IPS-18a (cell line): ENCODE data around the gene PHC1.
"Not testable (repeated sequence)": the region's sequence is repeated elsewhere in the genome, so short reads cannot be mapped to it uniquely, and the experiment has no call there.

Experiments
- H3K27ac ChIP-seq: one replicate; pipeline ENCODE4 v1.5.1; 2013; ENCODE audit warnings: low read length
- H3K27me3 ChIP-seq: one replicate; pipeline ENCODE4 v1.6.1; 2013; ENCODE audit warnings: mild to moderate bottlenecking, low read length; ENCODE audit not compliant: control insufficient read depth, insufficient read depth
- H3K36me3 ChIP-seq: one replicate; pipeline ENCODE4 v1.6.1; 2013; ENCODE audit warnings: low read depth, low read length; ENCODE audit not compliant: control insufficient read depth
- H3K4me1 ChIP-seq: one replicate; pipeline ENCODE4 v1.6.1; 2013; ENCODE audit warnings: low read depth, low read length; ENCODE audit not compliant: control insufficient read depth
- H3K4me3 ChIP-seq: one replicate; pipeline ENCODE4 v1.5.1; 2013; ENCODE audit warnings: low read length
- H3K9ac ChIP-seq: one replicate; pipeline ENCODE4 v1.6.1; 2013; ENCODE audit warnings: mild to moderate bottlenecking, low read length, moderate library complexity
- H3K9me3 ChIP-seq: one replicate; pipeline ENCODE4 v1.6.1; 2013; ENCODE audit warnings: low read depth, low read length; ENCODE audit not compliant: control insufficient read depth

PHC1 gene

DNA sequence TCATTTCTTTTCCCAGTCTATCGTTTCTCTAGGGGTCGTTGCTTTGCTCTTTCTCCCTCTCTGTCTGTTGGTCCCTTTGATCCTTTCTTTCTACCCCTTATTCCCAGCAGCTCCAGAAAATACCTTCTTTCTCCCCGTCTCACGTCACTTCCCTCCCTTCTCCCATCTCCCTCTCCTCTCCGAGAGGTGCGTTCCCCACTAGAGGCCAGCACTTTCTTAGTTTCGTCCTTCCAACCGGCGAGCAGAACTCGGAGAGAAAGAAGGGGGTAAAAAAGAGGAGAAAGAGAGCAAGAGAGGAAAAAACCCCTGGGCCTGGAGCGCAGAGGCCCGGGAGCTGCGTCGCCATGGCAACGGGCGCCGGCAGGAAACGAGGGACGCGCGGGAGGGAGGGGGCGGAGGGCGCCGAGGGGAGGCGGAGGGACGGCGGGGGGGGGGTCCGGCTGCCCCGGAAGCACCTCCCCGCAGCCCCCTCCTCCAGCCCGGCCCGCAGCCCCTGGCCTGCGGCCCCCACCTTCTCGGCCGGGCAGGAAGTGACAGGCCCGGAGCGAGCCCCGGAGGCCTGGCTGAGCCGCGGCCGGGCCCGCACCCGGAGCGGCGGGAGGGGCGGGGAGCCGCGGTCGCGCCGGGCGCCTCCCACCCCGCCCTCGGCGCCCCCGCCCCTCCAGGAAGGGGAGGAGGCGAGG lies at the start of gene PHC1:
Gene PHC1, plus strand, starts transcription at position 477 of the 683 bp plus-strand sequence. CDS start 3,169 bp downstream, outside the sequence.
- H3K4me3 ChIP-seq: peak within 1 kb of the TSS; percentile 89
- H3K36me3 ChIP-seq: peaks cover 21% of the 10 kb centered on the region
- H3K9me3 ChIP-seq, H3K27me3 ChIP-seq: not testable (repeated sequence)
- H3K4me1 ChIP-seq: peaks cover 45% of the 10 kb centered on the region
- peak within 1 kb of the TSS; percentile 99 for H3K9ac ChIP-seq
- H3K27ac ChIP-seq: peak within 1 kb of the TSS; percentile 98

DNA sequence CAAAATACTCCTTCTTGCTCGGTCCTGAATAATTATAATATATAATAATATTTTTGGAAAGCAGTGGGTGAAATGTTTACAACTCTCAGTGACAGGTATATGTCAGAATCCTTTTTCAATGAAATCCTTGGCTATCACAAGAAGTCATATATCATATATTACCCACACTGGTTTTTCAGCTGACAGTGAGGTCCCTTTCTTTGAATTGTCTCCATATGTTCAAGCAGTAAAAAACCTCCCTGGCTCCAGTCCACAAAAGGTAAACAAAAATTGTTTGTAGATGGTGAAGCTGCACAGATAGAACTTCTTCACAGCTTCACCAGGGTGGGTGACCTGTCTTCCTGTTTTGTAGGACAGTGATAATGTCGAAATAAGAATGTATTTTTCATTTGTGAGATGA lies 47.9 kb upstream of the PHC1 start:
- Histone ChIP-seq H3K36me3 (no peaks in the 10 kb centered on the region), H3K4me1 (no peaks in the 10 kb centered on the region)

DNA sequence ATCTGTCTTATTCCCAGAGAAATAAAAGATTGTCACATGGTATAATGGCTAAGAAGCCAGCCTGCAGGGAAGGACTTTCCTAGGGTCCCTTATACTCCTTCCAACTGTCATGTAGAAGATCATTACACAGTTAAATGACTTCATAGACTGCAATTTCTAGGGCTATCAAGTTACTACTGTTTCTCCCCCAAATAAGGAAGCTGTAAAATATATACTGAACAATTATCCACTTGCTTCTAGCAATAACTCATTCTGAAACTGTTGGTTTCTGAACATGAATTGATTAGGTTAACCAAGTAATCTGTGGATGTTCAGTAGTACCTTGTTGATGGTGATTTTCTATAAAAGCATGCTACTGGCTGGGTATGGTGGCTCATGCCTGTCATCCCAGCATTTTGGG lies 47.3 kb upstream of the PHC1 start:
- Histone ChIP-seq H3K4me1 (no peaks in the 10 kb centered on the region), H3K36me3 (no peaks in the 10 kb centered on the region), H3K27me3 (no peaks in the 10 kb centered on the region), H3K9ac (no peak overlapping the region), H3K9me3 (no peaks in the 10 kb centered on the region), H3K4me3 (no peak overlapping the region), H3K27ac (no peak overlapping the region)

More for the DNA sequence above, 47.9 kb upstream of the PHC1 start:
- Histone ChIP-seq H3K27me3 (no peaks in the 10 kb centered on the region), H3K9me3 (no peaks in the 10 kb centered on the region), H3K9ac (no peak overlapping the region), H3K27ac (no peak overlapping the region), H3K4me3 (no peak overlapping the region)

DNA sequence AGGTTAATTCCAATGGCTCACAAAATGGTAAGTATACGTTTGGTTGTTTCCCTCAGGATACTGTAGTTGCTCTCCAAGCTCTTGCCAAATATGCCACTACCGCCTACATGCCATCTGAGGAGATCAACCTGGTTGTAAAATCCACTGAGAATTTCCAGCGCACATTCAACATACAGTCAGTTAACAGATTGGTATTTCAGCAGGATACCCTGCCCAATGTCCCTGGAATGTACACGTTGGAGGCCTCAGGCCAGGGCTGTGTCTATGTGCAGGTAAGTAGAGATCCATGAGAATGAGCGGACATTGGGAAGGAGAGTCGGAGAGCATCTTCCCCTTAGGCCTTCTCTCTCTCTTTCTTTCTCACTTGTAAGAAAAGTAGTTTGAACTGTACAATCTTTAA lies 46.5 kb upstream of the PHC1 start:
- Histone ChIP-seq H3K9me3 (no peaks in the 10 kb centered on the region), H3K27ac (no peak overlapping the region), H3K36me3 (no peaks in the 10 kb centered on the region)

DNA sequence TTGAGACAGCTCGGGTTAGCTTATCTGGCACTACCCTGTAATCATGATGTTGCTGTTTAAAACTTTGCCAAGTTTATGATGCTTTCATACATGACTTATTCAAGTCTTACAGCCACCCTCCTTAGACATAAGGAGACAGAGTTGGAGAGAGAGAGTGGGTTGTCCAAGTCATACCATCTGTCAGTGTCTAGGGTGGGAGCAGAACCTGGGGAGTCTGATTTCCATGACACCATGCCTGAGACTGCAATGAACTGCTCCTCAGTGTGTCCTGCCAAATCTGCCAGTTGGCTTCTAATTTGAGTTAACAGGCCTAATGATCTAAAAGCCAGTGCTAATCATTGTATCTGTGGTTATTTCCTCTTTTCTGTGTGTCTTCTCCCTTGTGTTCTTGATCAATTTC lies 43.7 kb upstream of the PHC1 start:
- Histone ChIP-seq H3K9me3 (no peaks in the 10 kb centered on the region), H3K27me3 (no peaks in the 10 kb centered on the region), H3K4me1 (no peaks in the 10 kb centered on the region), H3K4me3 (no peak overlapping the region), H3K9ac (no peak overlapping the region), H3K27ac (no peak overlapping the region), H3K36me3 (no peaks in the 10 kb centered on the region)

More for the DNA sequence above, 46.5 kb upstream of the PHC1 start:
- Histone ChIP-seq H3K9ac (no peak overlapping the region), H3K4me3 (no peak overlapping the region), H3K27me3 (no peaks in the 10 kb centered on the region), H3K4me1 (no peaks in the 10 kb centered on the region)

DNA sequence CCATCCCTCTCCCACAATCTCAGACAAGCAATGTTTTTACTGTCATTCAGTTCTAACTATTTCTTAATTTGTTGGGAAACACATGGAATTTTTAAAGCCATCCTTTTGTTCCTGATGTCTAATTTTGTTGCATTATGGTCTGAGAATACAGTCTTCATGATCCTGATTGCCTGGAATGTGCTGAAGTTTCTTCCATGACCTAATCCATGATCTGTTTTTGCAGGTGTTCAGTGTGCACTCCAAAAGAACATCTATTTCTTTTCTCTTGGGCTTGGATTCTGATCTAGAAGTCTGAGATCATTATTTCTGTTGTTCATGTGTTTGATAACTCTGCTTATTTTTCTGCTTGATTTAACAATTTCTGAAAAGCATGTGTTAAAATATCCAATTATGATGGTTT lies 43.2 kb upstream of the PHC1 start:
- Histone ChIP-seq H3K27ac (no peak overlapping the region), H3K27me3 (no peaks in the 10 kb centered on the region), H3K9me3 (no peaks in the 10 kb centered on the region)

DNA sequence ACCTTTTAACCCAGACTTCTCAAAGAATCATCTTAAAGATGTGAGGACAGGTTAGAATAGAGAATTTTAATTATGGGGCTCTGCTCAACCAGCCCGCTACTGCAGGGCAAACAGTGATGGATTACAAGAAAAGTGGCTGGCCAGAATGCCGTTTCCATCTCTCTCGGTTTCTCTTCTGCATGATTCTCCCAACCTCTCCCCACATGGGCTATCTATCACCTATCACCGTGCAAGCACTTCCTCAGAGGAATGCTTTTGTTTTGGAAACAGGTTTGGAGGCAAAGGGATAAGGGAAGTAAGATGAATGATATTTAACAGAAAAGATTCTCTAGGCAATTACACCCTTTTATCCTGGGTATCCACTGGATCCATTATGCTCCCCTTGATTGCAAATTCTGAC lies 37.4 kb upstream of the PHC1 start:
- Histone ChIP-seq H3K27ac (no peak overlapping the region), H3K27me3 (no peaks in the 10 kb centered on the region)

More for the DNA sequence above, 43.2 kb upstream of the PHC1 start:
- Histone ChIP-seq H3K4me3 (no peak overlapping the region), H3K36me3 (no peaks in the 10 kb centered on the region), H3K4me1 (no peaks in the 10 kb centered on the region), H3K9ac (no peak overlapping the region)

DNA sequence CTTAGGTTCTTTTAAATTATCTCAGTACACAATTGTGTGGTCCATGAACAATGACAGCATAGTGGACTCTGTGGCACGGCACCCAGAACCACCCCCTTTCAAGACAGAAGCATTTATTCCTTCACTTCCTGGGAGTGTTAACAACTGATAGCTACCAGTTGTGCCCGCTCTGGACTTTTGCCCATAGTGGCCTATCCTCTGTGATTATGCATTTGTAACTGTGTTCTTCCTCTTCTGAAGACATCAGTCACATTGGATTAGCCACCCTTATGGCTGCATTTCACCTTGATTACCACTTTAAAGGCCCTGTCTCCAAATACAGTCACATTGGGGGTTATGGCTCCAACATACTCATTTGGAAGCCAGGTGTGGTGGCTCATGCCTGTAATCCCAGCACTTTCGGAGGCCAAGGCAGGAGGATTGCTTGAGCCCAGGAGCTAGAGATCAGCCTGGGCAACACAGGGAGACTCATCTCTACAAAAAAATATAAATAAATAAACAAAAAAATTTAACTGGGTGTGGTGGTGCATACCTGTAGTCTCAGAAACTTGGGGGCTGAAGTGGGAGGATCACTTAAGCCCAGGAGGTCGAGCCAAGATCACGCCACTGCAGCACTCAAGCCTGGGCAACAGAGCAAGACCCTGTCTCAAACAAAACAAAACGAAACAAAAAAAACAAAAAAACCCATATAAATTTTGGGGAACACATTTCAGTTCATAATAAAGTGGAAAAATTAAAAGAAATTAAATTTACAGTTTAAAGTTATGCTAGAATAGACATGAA lies 27.6 kb upstream of the PHC1 start:
- H3K27me3 ChIP-seq: no peaks in the 10 kb centered on the region
- no peaks in the 10 kb centered on the region for H3K9me3 ChIP-seq
- H3K27ac ChIP-seq: no peak overlapping the region
- H3K4me3 ChIP-seq: no peak overlapping the region
- H3K9ac ChIP-seq: no peak overlapping the region
- H3K4me1 ChIP-seq: peaks cover 5% of the 10 kb centered on the region
- H3K36me3 ChIP-seq: no peaks in the 10 kb centered on the region

More for the DNA sequence above, 37.4 kb upstream of the PHC1 start:
- Histone ChIP-seq H3K4me1 (peaks cover 7% of the 10 kb centered on the region), H3K9me3 (no peaks in the 10 kb centered on the region), H3K36me3 (no peaks in the 10 kb centered on the region), H3K9ac (no peak overlapping the region), H3K4me3 (no peak overlapping the region)

DNA sequence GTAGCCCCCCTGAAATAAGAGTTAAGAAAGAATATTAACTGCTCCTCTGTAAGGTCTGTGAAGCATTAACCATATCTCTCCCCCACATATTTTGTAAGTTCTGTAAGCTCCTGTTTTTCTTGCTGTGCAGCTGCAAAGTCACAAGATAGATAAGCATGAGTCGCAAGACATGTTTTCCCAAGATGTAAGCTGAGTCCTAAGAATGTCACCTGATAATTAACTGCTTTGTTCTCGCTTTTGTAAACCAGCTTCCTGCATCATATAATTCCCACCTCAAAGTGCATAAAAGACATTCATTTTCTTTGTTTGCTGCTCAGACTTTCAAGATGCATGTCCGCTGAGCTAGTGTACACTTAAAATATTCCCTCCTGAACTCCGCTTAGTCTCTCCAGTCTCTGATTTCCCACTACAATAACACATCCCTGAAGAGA lies 27.0 kb upstream of the PHC1 start:
- H3K27ac ChIP-seq: no peak overlapping the region
- no peaks in the 10 kb centered on the region for H3K36me3 ChIP-seq

DNA sequence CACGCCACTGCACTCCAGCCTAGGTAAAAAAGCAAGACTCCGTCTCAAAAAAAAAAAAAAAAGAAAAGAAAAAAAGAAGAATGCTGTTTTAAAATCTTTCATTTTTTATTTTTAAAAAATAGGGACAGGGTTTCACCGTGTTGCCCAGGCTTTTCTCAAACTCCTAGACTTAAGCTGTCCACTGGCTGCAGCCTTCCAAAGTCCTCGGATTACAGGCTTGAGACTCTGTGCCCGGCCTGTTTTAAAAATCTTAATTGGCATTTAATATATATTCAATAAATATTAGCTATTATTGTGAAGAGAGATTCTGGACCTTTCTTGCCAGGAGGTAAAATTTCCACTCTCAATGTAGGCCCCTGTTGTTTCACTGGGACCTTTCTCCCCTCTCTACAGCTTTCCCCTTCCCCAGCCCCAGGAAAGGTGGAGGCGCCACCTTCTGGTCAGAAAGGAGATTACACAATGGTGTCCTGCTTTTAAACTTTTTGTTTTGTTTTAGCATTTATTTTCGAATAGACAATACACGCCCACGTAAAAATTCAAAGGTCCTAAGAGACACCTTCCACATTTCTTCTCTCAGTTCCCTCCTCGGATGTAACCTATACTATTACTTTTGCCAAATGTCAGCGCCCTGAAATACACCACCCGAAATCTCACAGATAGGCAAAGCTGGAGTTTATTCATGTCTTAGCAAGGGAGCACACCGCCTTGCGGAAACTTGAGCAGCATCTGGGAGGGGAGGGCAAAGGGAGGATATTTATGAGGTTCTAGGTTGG lies 23.8 kb upstream of the PHC1 start:
- Histone ChIP-seq H3K4me1 (peaks cover 5% of the 10 kb centered on the region), H3K4me3 (peak overlapping the region; percentile 76), H3K9ac (peak overlapping the region; percentile 50), H3K36me3 (no peaks in the 10 kb centered on the region), H3K27me3 (no peaks in the 10 kb centered on the region), H3K27ac (peak overlapping the region; percentile 35), H3K9me3 (no peaks in the 10 kb centered on the region)

More for the DNA sequence above, 27.0 kb upstream of the PHC1 start:
- peaks cover 5% of the 10 kb centered on the region for H3K4me1 ChIP-seq
- no peaks in the 10 kb centered on the region for H3K9me3 ChIP-seq
- H3K27me3 ChIP-seq: no peaks in the 10 kb centered on the region
- H3K4me3 ChIP-seq: no peak overlapping the region
- no peak overlapping the region for H3K9ac ChIP-seq

DNA sequence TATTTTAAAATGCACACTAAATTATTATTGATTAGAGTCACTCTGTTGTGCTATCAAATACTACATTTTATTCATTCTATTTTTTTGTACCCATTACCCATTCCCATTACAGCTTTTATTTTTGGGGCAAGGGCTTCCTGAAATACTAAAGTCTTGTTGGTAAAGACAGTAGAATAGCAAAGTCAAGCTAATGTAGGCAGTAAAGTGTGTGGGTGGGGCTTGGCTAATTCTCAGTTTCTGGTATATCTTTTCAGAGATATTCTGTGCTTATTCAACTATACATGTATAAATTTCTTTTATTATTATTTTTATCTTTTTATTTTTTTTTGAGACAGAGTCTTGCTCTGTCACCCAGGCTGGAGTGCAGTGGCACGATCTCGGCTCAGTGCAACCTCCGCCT lies 22.3 kb upstream of the PHC1 start:
- Histone ChIP-seq H3K36me3 (no peaks in the 10 kb centered on the region), H3K27ac (no peak overlapping the region), H3K4me1 (peaks cover 5% of the 10 kb centered on the region), H3K27me3 (no peaks in the 10 kb centered on the region), H3K9ac (no peak overlapping the region), H3K4me3 (no peak overlapping the region), H3K9me3 (no peaks in the 10 kb centered on the region)
